ENCODE measurements around the gene SCN10A.

The SCN10A gene

DNA sequence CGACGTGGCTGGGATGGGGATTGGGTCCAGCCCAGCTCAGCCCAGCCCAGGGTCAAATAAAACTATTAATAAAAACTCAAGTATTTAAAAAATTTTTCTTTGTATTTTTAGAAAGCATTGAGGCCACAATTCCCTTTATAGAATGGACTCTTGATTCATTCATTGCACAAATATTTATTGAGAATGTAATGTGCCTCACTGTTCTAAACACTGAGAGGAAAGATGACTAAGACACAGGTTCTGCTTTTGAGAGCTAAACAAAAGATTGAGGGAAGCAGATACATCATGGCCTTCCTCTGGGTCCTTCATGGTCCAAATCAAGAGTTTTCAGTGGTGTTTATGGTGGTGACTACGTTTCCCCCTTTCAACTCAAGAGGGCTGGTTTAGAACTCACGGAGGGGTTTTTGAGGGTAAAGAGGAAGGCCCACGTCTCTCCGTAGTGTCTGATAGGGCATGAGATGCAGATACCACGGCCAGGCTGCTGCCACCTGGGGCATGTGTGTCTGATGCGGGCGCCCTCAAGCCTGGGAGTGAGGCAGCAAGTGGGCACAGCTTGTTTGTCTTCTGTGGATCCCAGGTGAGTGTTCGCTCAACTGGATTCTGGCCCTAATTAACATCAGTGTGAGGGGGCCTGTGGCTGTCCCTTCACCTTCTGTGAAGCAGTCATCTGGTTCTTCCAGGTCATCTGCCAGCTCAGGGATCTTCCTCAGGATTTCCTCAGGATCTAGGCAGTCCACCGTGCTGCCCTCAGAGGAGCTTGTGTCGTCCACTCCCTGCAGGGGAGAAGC is 93.0 kb downstream of the SCN10A start:
- Histone ChIP-seq H3K27me3 (ENCODE audit: control insufficient read depth, insufficient read depth, low read length) (no peaks in the 10 kb centered on the region), H3K27ac (ENCODE audit: low read depth, low read length) (no peak overlapping the region), H3K4me1 (ENCODE audit: control insufficient read depth, insufficient read depth, low read length) (peaks cover 9% of the 10 kb centered on the region), H3K9me3 (ENCODE audit: control insufficient read depth, insufficient read depth, low read depth, low read length) (no peaks in the 10 kb centered on the region), H3K4me3 (ENCODE audit: low read depth, low read length) (no peak overlapping the region), H3K9ac (ENCODE audit: low read length) (no peak overlapping the region), H3K36me3 (ENCODE audit: control insufficient read depth, insufficient read depth, low read length) (no peaks in the 10 kb centered on the region)

DNA sequence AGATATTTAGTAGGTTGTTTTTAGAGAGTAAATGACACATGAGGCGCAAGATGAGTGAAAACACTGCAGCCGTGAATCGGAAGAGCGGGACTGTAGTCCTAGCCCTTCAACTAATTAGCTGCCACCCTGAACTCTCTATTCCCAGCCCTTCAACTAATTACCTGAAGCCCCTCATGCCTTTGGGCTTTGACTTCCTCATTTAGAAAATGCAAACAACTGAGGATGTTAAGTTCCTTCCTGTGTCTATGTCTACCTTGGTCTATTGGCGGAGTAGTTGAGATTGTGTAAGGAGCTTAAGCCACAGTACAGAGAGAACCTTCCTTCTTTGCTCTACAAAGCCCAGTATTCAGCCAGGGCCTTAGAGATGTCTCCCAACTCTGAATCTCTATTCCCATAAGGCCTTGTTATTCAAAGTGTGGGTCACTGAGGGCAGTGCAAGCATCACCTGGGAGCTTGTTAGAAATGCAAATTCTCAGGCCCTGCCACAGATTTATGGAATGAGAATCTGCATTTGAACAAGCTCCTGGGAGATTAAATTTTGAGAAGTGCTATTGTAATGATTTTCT is 94.7 kb downstream of the SCN10A start:
- Histone ChIP-seq H3K36me3 (ENCODE audit: control insufficient read depth, insufficient read depth, low read length) (no peaks in the 10 kb centered on the region), H3K9me3 (ENCODE audit: control insufficient read depth, insufficient read depth, low read depth, low read length) (no peaks in the 10 kb centered on the region), H3K4me3 (ENCODE audit: low read depth, low read length) (no peak overlapping the region), H3K27ac (ENCODE audit: low read depth, low read length) (no peak overlapping the region), H3K4me1 (ENCODE audit: control insufficient read depth, insufficient read depth, low read length) (peaks cover 9% of the 10 kb centered on the region), H3K27me3 (ENCODE audit: control insufficient read depth, insufficient read depth, low read length) (no peaks in the 10 kb centered on the region), H3K9ac (ENCODE audit: low read length) (no peak overlapping the region)

DNA sequence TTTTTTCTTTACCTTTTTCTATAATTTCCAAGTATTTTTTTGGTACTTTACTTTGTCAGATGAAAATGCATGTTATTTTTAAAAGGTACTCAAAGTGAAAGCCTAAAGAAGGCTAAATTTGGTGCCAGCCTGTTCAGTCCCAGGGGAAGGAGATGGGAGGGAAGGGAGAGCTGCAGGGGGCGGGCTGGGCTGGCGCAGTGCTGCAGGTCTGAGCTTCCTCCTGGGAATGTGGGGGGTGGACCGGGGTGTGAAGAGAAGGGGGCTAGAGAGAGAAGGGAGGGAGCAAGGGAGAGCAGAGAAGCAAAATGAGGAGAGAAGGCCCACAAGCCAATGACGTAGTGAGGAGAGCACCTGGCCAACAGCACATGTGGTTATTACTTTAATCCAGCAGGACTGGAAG is 95.6 kb downstream of the SCN10A start:
- Histone ChIP-seq H3K36me3 (ENCODE audit: control insufficient read depth, insufficient read depth, low read length) (no peaks in the 10 kb centered on the region), H3K27me3 (ENCODE audit: control insufficient read depth, insufficient read depth, low read length) (no peaks in the 10 kb centered on the region), H3K9ac (ENCODE audit: low read length) (no peak overlapping the region), H3K4me1 (ENCODE audit: control insufficient read depth, insufficient read depth, low read length) (peaks cover 9% of the 10 kb centered on the region), H3K27ac (ENCODE audit: low read depth, low read length) (no peak overlapping the region), H3K9me3 (ENCODE audit: control insufficient read depth, insufficient read depth, low read depth, low read length) (no peaks in the 10 kb centered on the region), H3K4me3 (ENCODE audit: low read depth, low read length) (no peak overlapping the region)

DNA sequence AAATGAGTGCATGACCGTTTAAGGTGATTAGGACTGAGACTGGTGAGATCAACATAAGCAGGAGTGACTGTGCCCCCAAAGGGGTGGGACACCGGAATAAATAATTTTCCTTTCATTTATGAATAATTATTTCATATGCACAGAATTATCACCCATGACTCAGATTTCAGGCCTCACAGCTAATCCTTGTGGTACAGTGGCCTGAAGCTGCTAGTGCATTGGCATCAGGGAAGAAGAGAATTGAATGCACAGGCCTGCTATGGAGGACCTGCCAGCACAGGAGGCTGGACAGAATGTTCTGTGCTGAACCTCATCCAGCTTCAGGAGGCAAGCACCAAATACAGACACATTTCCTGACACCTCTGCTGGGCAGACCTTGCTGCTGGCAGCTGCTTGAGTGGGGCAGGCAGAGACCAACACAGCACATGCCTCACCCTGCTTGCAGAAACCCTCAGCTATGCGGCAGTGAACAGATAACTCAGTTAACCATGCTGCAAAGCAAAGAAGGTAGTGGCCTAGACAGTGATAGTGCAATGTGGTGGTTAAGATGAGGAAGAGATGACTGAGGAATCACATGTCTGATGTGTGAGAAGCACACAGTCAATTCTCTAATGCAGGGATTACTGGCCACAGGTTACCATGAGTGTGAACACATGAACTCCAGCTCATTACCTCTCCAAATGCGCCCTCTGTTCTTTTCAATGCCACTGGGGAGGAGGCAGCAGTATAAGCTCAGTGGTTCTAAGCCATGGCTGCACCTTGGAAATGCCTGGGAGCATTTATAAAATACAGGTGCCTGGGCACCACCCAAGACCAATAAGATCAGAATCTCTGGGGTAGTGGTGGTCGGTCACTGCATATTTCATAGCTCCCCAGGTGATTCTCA is 98.4 kb downstream of the SCN10A start:
- H3K4me3 ChIP-seq (ENCODE audit: low read depth, low read length) = no peak overlapping the region

DNA sequence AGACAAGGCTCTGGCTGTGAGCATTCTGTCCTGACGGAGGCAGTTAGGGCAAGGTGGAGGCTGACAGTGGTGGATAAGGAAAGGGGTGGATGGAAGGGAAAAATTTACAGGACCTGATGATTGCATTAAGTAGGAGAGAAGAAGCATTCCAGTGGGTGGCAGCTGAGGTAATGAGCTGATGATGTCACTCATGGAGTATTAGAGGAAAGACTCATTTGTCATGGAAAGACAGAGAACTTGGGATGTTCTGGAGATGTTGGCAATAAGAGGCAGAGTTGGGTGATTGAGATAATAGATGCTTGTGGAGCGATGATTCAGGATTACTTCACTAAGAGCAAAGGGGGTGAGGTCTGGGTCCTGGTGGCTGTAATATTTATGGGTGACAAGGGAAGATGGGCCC is 102.9 kb downstream of the SCN10A start:
- H3K27me3 ChIP-seq (ENCODE audit: control insufficient read depth, insufficient read depth, low read length) = peaks cover 9% of the 10 kb centered on the region; the same call in 1 of the 2 replicates
- no peak overlapping the region for H3K27ac ChIP-seq (ENCODE audit: low read depth, low read length)
- no peaks in the 10 kb centered on the region for H3K36me3 ChIP-seq (ENCODE audit: control insufficient read depth, insufficient read depth, low read length)
- H3K4me1 ChIP-seq (ENCODE audit: control insufficient read depth, insufficient read depth, low read length) = no peaks in the 10 kb centered on the region
- no peak overlapping the region for H3K9ac ChIP-seq (ENCODE audit: low read length)
- no peak overlapping the region for H3K4me3 ChIP-seq (ENCODE audit: low read depth, low read length)
- no peaks in the 10 kb centered on the region for H3K9me3 ChIP-seq (ENCODE audit: control insufficient read depth, insufficient read depth, low read depth, low read length)

More for the DNA sequence above, 98.4 kb downstream of the SCN10A start:
- Histone ChIP-seq H3K9ac (ENCODE audit: low read length) (no peak overlapping the region), H3K9me3 (ENCODE audit: control insufficient read depth, insufficient read depth, low read depth, low read length) (no peaks in the 10 kb centered on the region), H3K27me3 (ENCODE audit: control insufficient read depth, insufficient read depth, low read length) (0 out of 2 replicates have a peak, but pooled peaks cover 2% of the 10 kb centered on the region), H3K4me1 (ENCODE audit: control insufficient read depth, insufficient read depth, low read length) (peaks cover 9% of the 10 kb centered on the region), H3K36me3 (ENCODE audit: control insufficient read depth, insufficient read depth, low read length) (no peaks in the 10 kb centered on the region), H3K27ac (ENCODE audit: low read depth, low read length) (no peak overlapping the region)

DNA sequence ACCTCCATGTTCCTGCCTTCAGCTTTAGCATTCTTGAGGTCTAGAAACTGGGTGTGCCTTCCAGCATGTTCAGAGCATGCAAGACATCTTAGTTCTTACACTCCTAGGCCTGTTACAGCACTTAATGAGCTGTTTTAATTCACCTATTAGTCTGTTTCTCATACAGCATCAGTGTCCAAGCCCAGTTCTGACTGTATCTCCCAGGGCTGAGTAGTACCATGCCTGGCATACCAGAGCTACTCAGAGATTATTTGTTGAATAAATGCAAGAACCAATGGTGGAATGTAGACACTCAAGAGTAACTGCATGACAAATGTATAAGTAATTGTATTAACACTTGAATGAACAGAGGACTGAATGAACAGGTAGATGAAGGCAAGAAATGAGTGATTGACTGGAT is 104.7 kb downstream of the SCN10A start:
- H3K27ac ChIP-seq (ENCODE audit: low read depth, low read length) = no peak overlapping the region
- no peaks in the 10 kb centered on the region for H3K9me3 ChIP-seq (ENCODE audit: control insufficient read depth, insufficient read depth, low read depth, low read length)
- H3K4me3 ChIP-seq (ENCODE audit: low read depth, low read length) = no peak overlapping the region
- H3K27me3 ChIP-seq (ENCODE audit: control insufficient read depth, insufficient read depth, low read length) = peaks cover 9% of the 10 kb centered on the region; the same call in 1 of the 2 replicates
- no peak overlapping the region for H3K9ac ChIP-seq (ENCODE audit: low read length)
- no peaks in the 10 kb centered on the region for H3K4me1 ChIP-seq (ENCODE audit: control insufficient read depth, insufficient read depth, low read length)
- no peaks in the 10 kb centered on the region for H3K36me3 ChIP-seq (ENCODE audit: control insufficient read depth, insufficient read depth, low read length)

DNA sequence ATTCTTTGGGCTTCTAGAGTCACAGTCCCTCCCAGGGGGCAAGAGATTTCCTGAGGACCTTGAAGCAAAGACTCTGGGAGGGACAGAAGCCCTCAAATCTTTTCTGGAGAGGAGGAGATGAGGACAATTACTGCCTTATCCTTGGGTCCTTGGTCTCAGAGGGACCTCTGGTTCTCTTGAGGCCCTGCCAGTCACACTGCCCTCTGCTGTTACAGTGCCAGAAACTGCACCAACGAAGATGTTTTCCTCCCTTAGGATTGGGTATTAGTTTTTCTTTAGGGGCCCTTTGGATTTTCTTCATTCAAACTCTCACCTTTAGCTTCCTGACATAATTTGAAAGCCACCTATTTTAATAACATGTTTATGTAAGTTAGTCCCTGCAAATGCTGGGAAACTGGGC is 108.3 kb downstream of the SCN10A start:
- no peaks in the 10 kb centered on the region for H3K36me3 ChIP-seq (ENCODE audit: control insufficient read depth, insufficient read depth, low read length)

DNA sequence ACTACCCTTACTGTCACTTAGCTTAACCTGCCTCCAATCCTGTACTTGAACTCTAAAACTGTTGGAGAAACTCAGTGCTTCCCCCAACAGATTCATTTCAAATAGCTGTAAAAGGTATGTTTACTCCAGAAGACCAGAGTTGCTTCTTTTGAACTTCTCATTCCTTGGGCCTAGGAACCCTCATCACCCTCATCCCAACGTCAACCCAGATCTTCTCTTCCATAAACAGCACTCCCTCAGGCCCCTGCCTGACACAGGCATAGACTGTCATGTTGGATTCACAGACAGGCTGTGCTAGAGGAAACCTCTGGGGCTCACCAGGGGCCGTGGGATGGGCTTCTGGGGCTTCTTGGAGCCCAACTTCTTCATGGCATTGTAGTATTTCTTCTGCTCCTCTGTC is 109.1 kb downstream of the SCN10A start:
- H3K27ac ChIP-seq (ENCODE audit: low read depth, low read length) = no peak overlapping the region
- no peak overlapping the region for H3K4me3 ChIP-seq (ENCODE audit: low read depth, low read length)
- no peaks in the 10 kb centered on the region for H3K4me1 ChIP-seq (ENCODE audit: control insufficient read depth, insufficient read depth, low read length)
- no peak overlapping the region for H3K9ac ChIP-seq (ENCODE audit: low read length)
- H3K9me3 ChIP-seq (ENCODE audit: control insufficient read depth, insufficient read depth, low read depth, low read length) = no peaks in the 10 kb centered on the region
- H3K36me3 ChIP-seq (ENCODE audit: control insufficient read depth, insufficient read depth, low read length) = no peaks in the 10 kb centered on the region
- H3K27me3 ChIP-seq (ENCODE audit: control insufficient read depth, insufficient read depth, low read length) = peaks cover 13% of the 10 kb centered on the region; the same call in 1 of the 2 replicates

More for the DNA sequence above, 108.3 kb downstream of the SCN10A start:
- Histone ChIP-seq H3K27me3 (ENCODE audit: control insufficient read depth, insufficient read depth, low read length) (peaks cover 13% of the 10 kb centered on the region; the same call in 1 of the 2 replicates), H3K27ac (ENCODE audit: low read depth, low read length) (no peak overlapping the region), H3K9ac (ENCODE audit: low read length) (no peak overlapping the region), H3K4me3 (ENCODE audit: low read depth, low read length) (no peak overlapping the region), H3K9me3 (ENCODE audit: control insufficient read depth, insufficient read depth, low read depth, low read length) (no peaks in the 10 kb centered on the region), H3K4me1 (ENCODE audit: control insufficient read depth, insufficient read depth, low read length) (no peaks in the 10 kb centered on the region)

DNA sequence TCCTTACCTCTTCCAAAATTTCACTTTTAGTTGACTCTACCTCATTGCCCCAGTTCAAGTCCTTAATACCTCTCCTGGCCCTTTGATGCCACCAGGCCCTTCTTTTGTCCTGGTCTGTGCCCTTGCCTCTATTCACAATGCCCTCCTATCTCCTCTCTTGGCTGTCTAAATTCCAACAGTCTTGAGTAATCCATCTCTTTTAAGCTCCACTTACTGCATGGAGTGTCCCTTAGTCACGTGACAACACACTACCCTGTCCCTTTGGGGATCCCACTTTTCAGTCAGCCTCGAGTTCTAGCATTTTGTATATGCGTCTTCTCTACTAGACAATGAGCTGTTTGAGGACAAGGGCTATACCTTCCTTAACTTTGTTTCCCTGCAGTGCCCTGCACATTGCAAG is 113.8 kb downstream of the SCN10A start:
- Histone ChIP-seq H3K27ac (ENCODE audit: low read depth, low read length) (no peak overlapping the region), H3K9ac (ENCODE audit: low read length) (no peak overlapping the region), H3K9me3 (ENCODE audit: control insufficient read depth, insufficient read depth, low read depth, low read length) (no peaks in the 10 kb centered on the region), H3K36me3 (ENCODE audit: control insufficient read depth, insufficient read depth, low read length) (no peaks in the 10 kb centered on the region), H3K4me1 (ENCODE audit: control insufficient read depth, insufficient read depth, low read length) (no peaks in the 10 kb centered on the region), H3K4me3 (ENCODE audit: low read depth, low read length) (no peak overlapping the region), H3K27me3 (ENCODE audit: control insufficient read depth, insufficient read depth, low read length) (peaks cover 6% of the 10 kb centered on the region; the same call in 1 of the 2 replicates)

DNA sequence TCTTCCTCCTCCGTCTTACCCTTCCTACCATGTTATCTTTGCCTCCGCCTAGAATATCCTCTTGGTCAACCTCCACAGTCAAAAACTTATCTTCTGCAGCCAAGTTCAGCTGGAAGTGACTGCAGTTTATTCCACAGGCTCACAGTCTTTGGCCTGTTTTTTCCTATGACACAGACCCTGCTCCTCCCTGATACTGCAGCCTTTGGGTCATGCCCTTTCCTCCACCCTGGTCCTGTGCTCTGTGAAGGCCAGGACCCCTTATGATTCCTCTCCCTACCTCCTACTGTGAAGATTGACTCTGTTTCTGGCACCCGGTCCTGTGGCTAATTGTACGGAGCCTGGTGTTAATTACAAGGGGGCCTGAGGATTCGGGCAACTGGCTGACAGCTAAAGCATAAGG is 117.3 kb downstream of the SCN10A start:
- Histone ChIP-seq H3K36me3 (ENCODE audit: control insufficient read depth, insufficient read depth, low read length) (no peaks in the 10 kb centered on the region), H3K4me3 (ENCODE audit: low read depth, low read length) (no peak overlapping the region), H3K27me3 (ENCODE audit: control insufficient read depth, insufficient read depth, low read length) (peaks cover 5% of the 10 kb centered on the region), H3K9ac (ENCODE audit: low read length) (no peak overlapping the region), H3K4me1 (ENCODE audit: control insufficient read depth, insufficient read depth, low read length) (no peaks in the 10 kb centered on the region), H3K9me3 (ENCODE audit: control insufficient read depth, insufficient read depth, low read depth, low read length) (no peaks in the 10 kb centered on the region), H3K27ac (ENCODE audit: low read depth, low read length) (no peak overlapping the region)

DNA sequence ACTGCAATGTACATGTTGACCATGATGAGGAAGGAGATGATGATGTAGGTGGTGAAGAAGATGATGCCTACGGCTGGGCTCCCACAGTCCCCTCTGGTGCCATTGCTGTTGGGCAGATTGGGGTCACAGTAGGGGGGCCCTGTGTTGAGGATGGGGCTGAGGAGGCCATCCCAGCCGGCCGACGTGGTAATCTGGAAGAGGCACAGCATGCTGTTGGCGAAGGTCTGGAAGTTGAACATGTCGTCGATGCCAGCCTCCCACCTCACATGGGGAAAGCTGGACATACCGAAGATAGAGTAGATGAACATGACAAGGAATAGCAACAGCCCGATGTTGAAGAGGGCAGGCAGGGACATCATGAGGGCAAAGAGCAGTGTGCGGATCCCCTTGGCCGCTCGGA is 118.0 kb downstream of the SCN10A start:
- Histone ChIP-seq H3K9me3 (ENCODE audit: control insufficient read depth, insufficient read depth, low read depth, low read length) (no peaks in the 10 kb centered on the region), H3K27me3 (ENCODE audit: control insufficient read depth, insufficient read depth, low read length) (no peaks in the 10 kb centered on the region; the same call in none of the 2 replicates), H3K4me1 (ENCODE audit: control insufficient read depth, insufficient read depth, low read length) (no peaks in the 10 kb centered on the region)

More for the DNA sequence above, 118.0 kb downstream of the SCN10A start:
- Histone ChIP-seq H3K9ac (ENCODE audit: low read length) (no peak overlapping the region), H3K27ac (ENCODE audit: low read depth, low read length) (no peak overlapping the region), H3K4me3 (ENCODE audit: low read depth, low read length) (no peak overlapping the region), H3K36me3 (ENCODE audit: control insufficient read depth, insufficient read depth, low read length) (no peaks in the 10 kb centered on the region)

All from HUES6 (cell line).